22Rv1 (cell line): ENCODE measurements around the gene PRDM8.

Experiments
- ZFX ChIP-seq: fragments of 450-650 bp; IDR thresholded peaks from 2 replicates; pipeline ENCODE4 v1.6.1; 2017; ENCODE audit warnings: antibody characterized with exemption, borderline replicate concordance
- TF ChIP-seq, protein P1 (sequence below): fragments of 450-650 bp; IDR thresholded peaks from 2 replicates; pipeline ENCODE4 v1.5.1; 2017; ENCODE audit warnings: mild to moderate bottlenecking

DNA sequence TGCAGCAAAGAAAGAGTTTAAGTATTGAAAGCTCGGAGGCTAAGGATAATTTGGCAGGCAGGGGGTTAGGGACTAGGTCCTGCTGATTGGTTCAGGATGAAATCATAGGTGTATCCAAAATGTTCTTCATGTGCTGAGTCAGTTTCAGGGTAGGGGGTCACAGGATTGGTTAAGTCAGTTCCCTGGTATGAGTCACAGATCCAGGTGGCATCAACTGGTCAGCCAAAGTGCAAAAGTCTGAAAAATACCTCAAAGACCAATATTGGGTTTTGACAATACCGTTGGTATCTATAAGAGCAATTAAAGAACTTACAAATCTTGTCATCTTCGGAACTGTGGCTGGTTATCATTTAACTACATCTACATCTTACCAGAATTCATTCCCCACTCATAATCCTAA, 25.6 kb upstream of the PRDM8 start:
- TF ChIP-seq, protein P1, sequence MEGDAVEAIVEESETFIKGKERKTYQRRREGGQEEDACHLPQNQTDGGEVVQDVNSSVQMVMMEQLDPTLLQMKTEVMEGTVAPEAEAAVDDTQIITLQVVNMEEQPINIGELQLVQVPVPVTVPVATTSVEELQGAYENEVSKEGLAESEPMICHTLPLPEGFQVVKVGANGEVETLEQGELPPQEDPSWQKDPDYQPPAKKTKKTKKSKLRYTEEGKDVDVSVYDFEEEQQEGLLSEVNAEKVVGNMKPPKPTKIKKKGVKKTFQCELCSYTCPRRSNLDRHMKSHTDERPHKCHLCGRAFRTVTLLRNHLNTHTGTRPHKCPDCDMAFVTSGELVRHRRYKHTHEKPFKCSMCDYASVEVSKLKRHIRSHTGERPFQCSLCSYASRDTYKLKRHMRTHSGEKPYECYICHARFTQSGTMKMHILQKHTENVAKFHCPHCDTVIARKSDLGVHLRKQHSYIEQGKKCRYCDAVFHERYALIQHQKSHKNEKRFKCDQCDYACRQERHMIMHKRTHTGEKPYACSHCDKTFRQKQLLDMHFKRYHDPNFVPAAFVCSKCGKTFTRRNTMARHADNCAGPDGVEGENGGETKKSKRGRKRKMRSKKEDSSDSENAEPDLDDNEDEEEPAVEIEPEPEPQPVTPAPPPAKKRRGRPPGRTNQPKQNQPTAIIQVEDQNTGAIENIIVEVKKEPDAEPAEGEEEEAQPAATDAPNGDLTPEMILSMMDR, result no peak
- no peak for TF ChIP-seq ZFX
